Measurements from ENCODE around the gene FXYD3.

The FXYD3 gene

DNA sequence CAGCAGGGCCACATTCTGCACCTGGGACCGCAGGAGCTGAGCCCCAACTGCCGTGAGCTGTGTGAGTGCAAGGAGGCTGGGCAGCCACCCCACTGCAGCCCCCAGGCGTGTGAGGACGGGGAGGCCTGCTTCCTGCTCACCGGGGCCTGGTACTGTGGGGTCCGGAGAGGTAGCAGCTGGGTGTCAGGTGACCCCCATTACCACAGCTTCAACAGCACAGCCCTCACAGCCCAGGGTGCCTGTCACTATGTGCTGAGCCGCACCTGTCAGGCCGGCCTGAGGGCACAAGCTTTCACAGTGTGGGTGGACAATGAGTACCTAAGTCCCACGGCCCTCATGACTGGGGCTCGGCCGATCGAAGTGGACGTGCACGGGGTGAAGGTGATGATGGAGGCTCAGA lies 35.8 kb upstream of the FXYD3 start:
- Histone ChIP-seq H3K4me3 (replicated peaks; ENCODE audit: insufficient read depth, low read length) (no peak overlapping the region), H3K27ac (replicated peaks) (no peak overlapping the region), H3K27me3 (ENCODE audit: insufficient read depth, poor library complexity, severe bottlenecking) (no peaks in the 10 kb centered on the region)
- no peak for DNase-seq (ENCODE audit: low read depth in 1 of 2, low spot score in 1 of 2)
- no peak for TF ChIP-seq POLR2AphosphoS5 (IDR thresholded peaks at IDR 0.05; ENCODE audit: low read depth)
- no peak for TF ChIP-seq GABPA (IDR thresholded peaks at IDR 0.05; ENCODE audit: low read depth)
- TF ChIP-seq, protein P1, sequence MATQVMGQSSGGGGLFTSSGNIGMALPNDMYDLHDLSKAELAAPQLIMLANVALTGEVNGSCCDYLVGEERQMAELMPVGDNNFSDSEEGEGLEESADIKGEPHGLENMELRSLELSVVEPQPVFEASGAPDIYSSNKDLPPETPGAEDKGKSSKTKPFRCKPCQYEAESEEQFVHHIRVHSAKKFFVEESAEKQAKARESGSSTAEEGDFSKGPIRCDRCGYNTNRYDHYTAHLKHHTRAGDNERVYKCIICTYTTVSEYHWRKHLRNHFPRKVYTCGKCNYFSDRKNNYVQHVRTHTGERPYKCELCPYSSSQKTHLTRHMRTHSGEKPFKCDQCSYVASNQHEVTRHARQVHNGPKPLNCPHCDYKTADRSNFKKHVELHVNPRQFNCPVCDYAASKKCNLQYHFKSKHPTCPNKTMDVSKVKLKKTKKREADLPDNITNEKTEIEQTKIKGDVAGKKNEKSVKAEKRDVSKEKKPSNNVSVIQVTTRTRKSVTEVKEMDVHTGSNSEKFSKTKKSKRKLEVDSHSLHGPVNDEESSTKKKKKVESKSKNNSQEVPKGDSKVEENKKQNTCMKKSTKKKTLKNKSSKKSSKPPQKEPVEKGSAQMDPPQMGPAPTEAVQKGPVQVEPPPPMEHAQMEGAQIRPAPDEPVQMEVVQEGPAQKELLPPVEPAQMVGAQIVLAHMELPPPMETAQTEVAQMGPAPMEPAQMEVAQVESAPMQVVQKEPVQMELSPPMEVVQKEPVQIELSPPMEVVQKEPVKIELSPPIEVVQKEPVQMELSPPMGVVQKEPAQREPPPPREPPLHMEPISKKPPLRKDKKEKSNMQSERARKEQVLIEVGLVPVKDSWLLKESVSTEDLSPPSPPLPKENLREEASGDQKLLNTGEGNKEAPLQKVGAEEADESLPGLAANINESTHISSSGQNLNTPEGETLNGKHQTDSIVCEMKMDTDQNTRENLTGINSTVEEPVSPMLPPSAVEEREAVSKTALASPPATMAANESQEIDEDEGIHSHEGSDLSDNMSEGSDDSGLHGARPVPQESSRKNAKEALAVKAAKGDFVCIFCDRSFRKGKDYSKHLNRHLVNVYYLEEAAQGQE (IDR thresholded peaks at IDR 0.05; ENCODE audit: insufficient replicate concordance, low read depth), result no peak

DNA sequence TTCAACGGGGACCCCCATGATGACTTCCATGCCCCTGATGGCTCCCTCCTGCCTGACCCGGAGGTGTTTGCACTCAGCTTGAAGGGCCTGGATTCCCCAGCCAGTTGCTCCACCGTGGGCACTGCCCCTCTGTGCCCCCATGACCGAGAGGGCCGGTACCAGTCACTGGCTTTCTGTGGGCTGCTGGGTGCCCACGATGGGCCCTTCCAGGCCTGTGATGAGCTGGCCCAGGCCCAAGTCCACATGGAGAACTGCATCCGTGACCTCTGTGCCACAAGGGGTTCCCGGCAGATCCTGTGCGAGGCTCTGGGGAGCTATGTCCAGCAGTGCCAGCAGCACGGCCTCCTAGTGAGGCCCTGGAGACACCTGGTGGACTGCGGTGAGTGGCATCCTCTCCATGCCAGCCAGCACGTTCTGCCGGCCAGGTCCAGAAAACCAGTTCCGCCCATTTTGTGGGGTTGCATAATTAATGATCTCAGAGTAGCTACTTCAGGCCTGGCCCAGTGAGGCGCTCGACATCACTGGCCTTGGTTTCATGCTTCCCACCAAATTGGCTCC lies 34.9 kb upstream of the FXYD3 start:
- Histone ChIP-seq H3K4me3 (replicated peaks; ENCODE audit: insufficient read depth, low read length) (no peak overlapping the region), H3K27me3 (ENCODE audit: insufficient read depth, poor library complexity, severe bottlenecking) (no peaks in the 10 kb centered on the region), H3K27ac (replicated peaks) (no peak overlapping the region)
- DNase-seq (ENCODE audit: low read depth in 1 of 2, low spot score in 1 of 2), result no peak
- TF ChIP-seq GABPA (IDR thresholded peaks at IDR 0.05; ENCODE audit: low read depth), result no peak
- TF ChIP-seq POLR2AphosphoS5 (IDR thresholded peaks at IDR 0.05; ENCODE audit: low read depth), result no peak
- TF ChIP-seq, protein P2, sequence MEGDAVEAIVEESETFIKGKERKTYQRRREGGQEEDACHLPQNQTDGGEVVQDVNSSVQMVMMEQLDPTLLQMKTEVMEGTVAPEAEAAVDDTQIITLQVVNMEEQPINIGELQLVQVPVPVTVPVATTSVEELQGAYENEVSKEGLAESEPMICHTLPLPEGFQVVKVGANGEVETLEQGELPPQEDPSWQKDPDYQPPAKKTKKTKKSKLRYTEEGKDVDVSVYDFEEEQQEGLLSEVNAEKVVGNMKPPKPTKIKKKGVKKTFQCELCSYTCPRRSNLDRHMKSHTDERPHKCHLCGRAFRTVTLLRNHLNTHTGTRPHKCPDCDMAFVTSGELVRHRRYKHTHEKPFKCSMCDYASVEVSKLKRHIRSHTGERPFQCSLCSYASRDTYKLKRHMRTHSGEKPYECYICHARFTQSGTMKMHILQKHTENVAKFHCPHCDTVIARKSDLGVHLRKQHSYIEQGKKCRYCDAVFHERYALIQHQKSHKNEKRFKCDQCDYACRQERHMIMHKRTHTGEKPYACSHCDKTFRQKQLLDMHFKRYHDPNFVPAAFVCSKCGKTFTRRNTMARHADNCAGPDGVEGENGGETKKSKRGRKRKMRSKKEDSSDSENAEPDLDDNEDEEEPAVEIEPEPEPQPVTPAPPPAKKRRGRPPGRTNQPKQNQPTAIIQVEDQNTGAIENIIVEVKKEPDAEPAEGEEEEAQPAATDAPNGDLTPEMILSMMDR (IDR thresholded peaks at IDR 0.05; ENCODE audit: insufficient read depth, low read length), result no peak
- TF ChIP-seq SPI1 (IDR thresholded peaks at IDR 0.05; ENCODE audit: borderline replicate concordance, low read depth), result no peak
- TF ChIP-seq, protein P1 (IDR thresholded peaks at IDR 0.05; ENCODE audit: insufficient replicate concordance, low read depth), result no peak

DNA sequence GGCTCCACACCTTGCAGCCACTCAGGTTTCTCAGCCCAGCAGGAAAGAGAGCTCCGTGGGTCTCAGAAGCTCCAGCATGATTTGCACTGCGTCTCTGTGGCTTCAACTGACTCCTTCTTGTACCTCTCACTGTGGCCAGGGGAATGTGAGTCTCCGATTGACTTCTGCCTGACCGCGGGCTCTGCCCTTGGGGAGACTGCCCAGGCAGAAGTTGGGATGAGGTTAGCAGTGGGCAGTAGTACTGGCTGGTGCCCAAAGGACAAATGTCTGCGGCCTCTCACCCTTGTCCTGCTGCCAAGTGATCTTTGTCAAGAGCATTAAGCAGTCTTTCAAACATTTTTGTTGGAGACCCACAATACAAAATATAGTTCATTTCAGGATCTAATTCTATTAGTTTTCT lies 34.4 kb upstream of the FXYD3 start:
- no peak overlapping the region for H3K27ac ChIP-seq (replicated peaks)
- DNase-seq (ENCODE audit: low read depth in 1 of 2, low spot score in 1 of 2), result no peak
- no peak overlapping the region for H3K4me3 ChIP-seq (replicated peaks; ENCODE audit: insufficient read depth, low read length)
- no peak for TF ChIP-seq GABPA (IDR thresholded peaks at IDR 0.05; ENCODE audit: low read depth)
- TF ChIP-seq, protein P1 (IDR thresholded peaks at IDR 0.05; ENCODE audit: insufficient replicate concordance, low read depth), result no peak
- TF ChIP-seq, protein P2 (IDR thresholded peaks at IDR 0.05; ENCODE audit: insufficient read depth, low read length), result no peak
- TF ChIP-seq POLR2AphosphoS5 (IDR thresholded peaks at IDR 0.05; ENCODE audit: low read depth), result no peak
- TF ChIP-seq SPI1 (IDR thresholded peaks at IDR 0.05; ENCODE audit: borderline replicate concordance, low read depth), result no peak
- no peaks in the 10 kb centered on the region for H3K27me3 ChIP-seq (ENCODE audit: insufficient read depth, poor library complexity, severe bottlenecking)

Measured in HL-60 (cell line).